Fibroblast of pulmonary artery (primary cell): Measurements from ENCODE around the gene VPS13D.

Source experiments
- DNase-seq: peaks from one replicate; pipeline ENCODE4 v3.0.0-alpha.2; 2010; ENCODE audit warnings: low read depth
- H3K4me3 ChIP-seq: replicated peaks from 2 replicates; pipeline ENCODE4 v1.5.1; 2011; ENCODE audit warnings: low read depth, mild to moderate bottlenecking, control low read depth, low read length, moderate library complexity
- TF ChIP-seq, protein P1 (sequence below): IDR thresholded peaks from 2 replicates; pipeline ENCODE4 v1.5.1; 2011; ENCODE audit warnings: mild to moderate bottlenecking, control low read depth, low read length, inconsistent platforms; ENCODE audit errors: missing control alignments

VPS13D gene

GRCh38 chr1:12432897-12433296, 203.1 kb downstream of the VPS13D start:
- no peak overlapping the region for H3K4me3 ChIP-seq
- DNase-seq, result no peak
- TF ChIP-seq, protein P1, sequence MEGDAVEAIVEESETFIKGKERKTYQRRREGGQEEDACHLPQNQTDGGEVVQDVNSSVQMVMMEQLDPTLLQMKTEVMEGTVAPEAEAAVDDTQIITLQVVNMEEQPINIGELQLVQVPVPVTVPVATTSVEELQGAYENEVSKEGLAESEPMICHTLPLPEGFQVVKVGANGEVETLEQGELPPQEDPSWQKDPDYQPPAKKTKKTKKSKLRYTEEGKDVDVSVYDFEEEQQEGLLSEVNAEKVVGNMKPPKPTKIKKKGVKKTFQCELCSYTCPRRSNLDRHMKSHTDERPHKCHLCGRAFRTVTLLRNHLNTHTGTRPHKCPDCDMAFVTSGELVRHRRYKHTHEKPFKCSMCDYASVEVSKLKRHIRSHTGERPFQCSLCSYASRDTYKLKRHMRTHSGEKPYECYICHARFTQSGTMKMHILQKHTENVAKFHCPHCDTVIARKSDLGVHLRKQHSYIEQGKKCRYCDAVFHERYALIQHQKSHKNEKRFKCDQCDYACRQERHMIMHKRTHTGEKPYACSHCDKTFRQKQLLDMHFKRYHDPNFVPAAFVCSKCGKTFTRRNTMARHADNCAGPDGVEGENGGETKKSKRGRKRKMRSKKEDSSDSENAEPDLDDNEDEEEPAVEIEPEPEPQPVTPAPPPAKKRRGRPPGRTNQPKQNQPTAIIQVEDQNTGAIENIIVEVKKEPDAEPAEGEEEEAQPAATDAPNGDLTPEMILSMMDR, result no peak

DNA sequence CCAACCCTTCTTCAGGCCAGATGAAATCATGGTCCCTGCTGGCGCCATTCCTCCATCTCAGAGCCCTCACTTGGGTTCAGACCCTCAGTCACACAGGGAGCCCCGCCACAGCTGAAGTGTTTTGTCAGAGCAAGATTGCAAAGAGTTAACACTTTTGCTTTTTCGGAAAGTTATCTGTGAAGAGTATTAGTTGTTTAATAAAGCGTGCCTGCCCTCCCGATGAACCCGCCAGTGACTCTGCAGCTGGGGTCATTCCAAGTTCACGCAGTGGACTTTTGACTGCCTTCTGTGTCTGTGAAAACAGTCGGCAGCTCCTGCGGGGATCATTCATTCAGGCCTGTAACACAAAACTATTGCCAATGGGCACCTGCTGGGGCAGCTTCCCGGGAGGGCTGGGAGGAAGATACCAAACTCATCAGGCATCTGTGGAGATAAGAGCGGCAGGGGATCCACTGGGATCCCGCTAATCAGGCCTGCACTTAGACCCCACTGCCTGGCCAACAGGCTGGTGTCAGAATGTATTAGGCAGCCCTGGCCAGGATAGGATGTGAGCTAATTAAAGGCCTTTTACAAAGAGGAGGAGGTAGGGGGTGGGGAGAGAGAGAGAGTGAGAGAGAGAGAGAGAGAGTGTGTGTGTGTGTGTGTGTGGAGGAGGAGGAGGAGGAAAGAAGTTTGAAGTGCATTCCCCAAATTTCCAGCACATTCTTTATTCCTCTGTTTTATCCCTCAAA, 203.7 kb downstream of the VPS13D start:
- DNase-seq, result peak; percentile 45
- no peak overlapping the region for H3K4me3 ChIP-seq
- TF ChIP-seq, protein P1, result no peak

GRCh38 chr1:12434174-12434573, 204.3 kb downstream of the VPS13D start:
- no peak overlapping the region for H3K4me3 ChIP-seq
- DNase-seq, result peak; percentile 56
- TF ChIP-seq, protein P1, result no peak

GRCh38 chr1:12434686-12435085, 204.9 kb downstream of the VPS13D start:
- H3K4me3 ChIP-seq, result no peak overlapping the region
- DNase-seq, result peak; percentile 56
- TF ChIP-seq, protein P1, result no peak

GRCh38 chr1:12435639-12436344, 206.0 kb downstream of the VPS13D start:
- H3K4me3 ChIP-seq, result no peak overlapping the region
- DNase-seq, result peak; percentile 58
- TF ChIP-seq, protein P1, result no peak

- H3K4me3 ChIP-seq, result no peak overlapping the region
- TF ChIP-seq, protein P1, result no peak
- DNase-seq, result no peak
Observed at GRCh38 chr1:12436345-12436658, 206.5 kb downstream of the VPS13D start.
